Gastroesophageal sphincter (tissue), 3 donors: ENCODE results near the gene METRNL.

Source experiments
- POLR2A ChIP-seq, 2 donors: fragments of 450-650 bp; IDR thresholded peaks; one replicate each; pipeline ENCODE4 v1.6.1; 2017; ENCODE audit warnings: antibody characterized with exemption in 2 of 2, mild to moderate bottlenecking in 2 of 2, moderate library complexity in 1 of 2
- TF ChIP-seq, protein P1 (sequence below), 4 experiments: fragments of 200-600 bp in 2 of 4; fragments of 450-650 bp in 2 of 4; sonication (generic) in 1 of 4; IDR thresholded peaks; one replicate each; pipeline ENCODE4 v1.5.1; 2017 to 2019; ENCODE audit warnings: antibody characterized with exemption in 4 of 4, mild to moderate bottlenecking in 2 of 4, moderate library complexity in 2 of 4

DNA sequence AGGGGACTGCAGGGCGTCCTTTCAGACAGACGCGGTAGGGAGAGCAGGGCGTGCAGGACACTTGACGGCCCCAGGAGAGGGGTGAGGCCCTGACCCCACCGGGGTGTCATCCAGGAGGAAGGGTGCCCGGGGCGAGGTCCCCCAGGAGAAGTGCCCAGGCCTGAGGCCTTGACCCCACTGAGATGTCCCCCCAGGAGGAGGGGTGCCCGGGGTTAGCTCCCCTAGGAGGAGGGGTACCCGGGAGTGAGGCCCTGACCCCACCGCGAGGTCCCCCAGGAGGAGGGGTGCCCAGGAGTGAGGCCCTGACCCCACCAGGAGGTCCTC, 27.2 kb upstream of the METRNL start:
- TF ChIP-seq, protein P1, sequence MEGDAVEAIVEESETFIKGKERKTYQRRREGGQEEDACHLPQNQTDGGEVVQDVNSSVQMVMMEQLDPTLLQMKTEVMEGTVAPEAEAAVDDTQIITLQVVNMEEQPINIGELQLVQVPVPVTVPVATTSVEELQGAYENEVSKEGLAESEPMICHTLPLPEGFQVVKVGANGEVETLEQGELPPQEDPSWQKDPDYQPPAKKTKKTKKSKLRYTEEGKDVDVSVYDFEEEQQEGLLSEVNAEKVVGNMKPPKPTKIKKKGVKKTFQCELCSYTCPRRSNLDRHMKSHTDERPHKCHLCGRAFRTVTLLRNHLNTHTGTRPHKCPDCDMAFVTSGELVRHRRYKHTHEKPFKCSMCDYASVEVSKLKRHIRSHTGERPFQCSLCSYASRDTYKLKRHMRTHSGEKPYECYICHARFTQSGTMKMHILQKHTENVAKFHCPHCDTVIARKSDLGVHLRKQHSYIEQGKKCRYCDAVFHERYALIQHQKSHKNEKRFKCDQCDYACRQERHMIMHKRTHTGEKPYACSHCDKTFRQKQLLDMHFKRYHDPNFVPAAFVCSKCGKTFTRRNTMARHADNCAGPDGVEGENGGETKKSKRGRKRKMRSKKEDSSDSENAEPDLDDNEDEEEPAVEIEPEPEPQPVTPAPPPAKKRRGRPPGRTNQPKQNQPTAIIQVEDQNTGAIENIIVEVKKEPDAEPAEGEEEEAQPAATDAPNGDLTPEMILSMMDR (IDR thresholded peaks at IDR 0.05) = no peak
- no peak for TF ChIP-seq POLR2A (IDR thresholded peaks at IDR 0.05)
